Gastroesophageal sphincter (tissue), 4 donors: ENCODE data around the gene TXNRD1. TPM values are rescaled to one million over a fixed set of nuclear protein-coding genes. Genes with fewer than 3 reads are reported as not detected.

ENCODE experiments used
- ATAC-seq: fragments of 150-250 bp; one replicate; pipeline ENCODE4 v1.9.1; 2016; ENCODE audit warnings: mild to moderate bottlenecking, moderate library complexity
- H3K27ac ChIP-seq, 4 donors: fragments of 200-600 bp; sonication (generic) in 3 of 4; 1 replicate in 3 of 4; 2 replicates in 1 of 4; pipeline ENCODE4 v1.5.1; 2016 to 2019
- H3K27me3 ChIP-seq: fragments of 200-600 bp; sonication (generic); one replicate; pipeline ENCODE4 v1.5.1; 2019
- H3K36me3 ChIP-seq, 2 donors: fragments of 200-600 bp; sonication (generic); one replicate each; pipeline ENCODE4 v1.5.1; 2019; ENCODE audit warnings: control low read depth in 1 of 2
- H3K4me1 ChIP-seq, 3 donors: fragments of 200-600 bp; sonication (generic); 1 replicate in 2 of 3; 2 replicates in 1 of 3; pipeline ENCODE4 v1.5.1; 2016 to 2019; ENCODE audit warnings: control low read depth in 2 of 3
- H3K4me3 ChIP-seq, 2 donors: fragments of 200-600 bp; sonication (generic); one replicate each; pipeline ENCODE4 v1.5.1; 2019; ENCODE audit warnings: mild to moderate bottlenecking in 1 of 2, moderate library complexity in 1 of 2
- H3K9me3 ChIP-seq, 3 donors: fragments of 200-600 bp; sonication (generic); one replicate each; pipeline ENCODE4 v1.5.1; 2017 to 2019; ENCODE audit warnings: control low read depth in 2 of 3
- EP300 ChIP-seq: sonication (generic); formaldehyde crosslinking; IDR thresholded peaks from one replicate; pipeline ENCODE4 v1.6.1; 2017; ENCODE audit warnings: antibody characterized with exemption, mild to moderate bottlenecking
- POLR2A ChIP-seq, 2 donors: fragments of 450-650 bp; IDR thresholded peaks; one replicate each; pipeline ENCODE4 v1.6.1; 2017; ENCODE audit warnings: antibody characterized with exemption in 2 of 2, mild to moderate bottlenecking in 2 of 2, moderate library complexity in 1 of 2
- POLR2AphosphoS5 ChIP-seq: sonication (generic); formaldehyde crosslinking; IDR thresholded peaks from one replicate; pipeline ENCODE4 v1.6.1; 2017; ENCODE audit warnings: antibody characterized with exemption
- WGBS, 2 donors: methylation state at CpG; one replicate each; pipeline ENCODE4 v1.1.5; 2018; ENCODE audit warnings: low coverage in 1 of 2; 5-methylcytosine and 5-hydroxymethylcytosine counted together
- total RNA-seq, 4 donors: library from RNA; depleted of rRNA; stranded (reverse); fragments of >200 nt; gene quantifications; one replicate each; pipeline ENCODE4 v1.1.0, GENCODE V29; 2016
- TF ChIP-seq, protein P1 (sequence below), 4 experiments: fragments of 200-600 bp in 2 of 4; fragments of 450-650 bp in 2 of 4; sonication (generic) in 1 of 4; IDR thresholded peaks; one replicate each; pipeline ENCODE4 v1.5.1; 2017 to 2019; ENCODE audit warnings: antibody characterized with exemption in 4 of 4, mild to moderate bottlenecking in 2 of 4, moderate library complexity in 2 of 4

Gene TXNRD1
- total RNA-seq, 4 donors from 2014 or later = 230 to 458 (median 305) TPM

DNA sequence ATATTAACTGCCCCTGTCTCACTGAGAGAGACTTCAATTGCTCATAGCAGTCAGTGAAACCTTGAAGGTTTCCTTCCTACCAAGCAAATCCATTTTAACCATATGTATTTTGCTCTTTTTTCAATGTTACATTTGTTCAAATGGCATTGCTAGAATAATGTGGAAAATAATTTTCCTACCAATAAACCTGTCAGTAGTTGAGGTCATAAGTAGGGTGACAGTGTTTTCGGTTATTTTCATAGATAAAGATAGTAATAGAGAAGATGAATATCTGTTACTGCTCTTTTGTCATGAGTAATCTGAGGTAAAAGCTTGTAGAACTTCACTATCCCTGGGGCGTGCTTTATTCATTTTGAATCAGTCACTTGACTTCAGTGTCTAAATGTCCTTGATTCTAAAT, 120.5 kb downstream of the TXNRD1 start:
- Histone ChIP-seq H3K4me3 (no peak overlapping the region), H3K4me1 (peaks cover 7 to 26% (median 16%) of the 10 kb centered on the region in 3 donors), H3K27ac (no peak overlapping the region), H3K27me3 (no peaks in the 10 kb centered on the region), H3K9me3 (no peaks in the 10 kb centered on the region), H3K36me3 (peaks cover 11 to 95% of the 10 kb centered on the region in 2 donors)
- no peak for ATAC-seq
- TF ChIP-seq POLR2AphosphoS5 (no peak), POLR2A (IDR thresholded peaks at IDR 0.05) (no peak), EP300 (no peak)
- TF ChIP-seq, protein P1, sequence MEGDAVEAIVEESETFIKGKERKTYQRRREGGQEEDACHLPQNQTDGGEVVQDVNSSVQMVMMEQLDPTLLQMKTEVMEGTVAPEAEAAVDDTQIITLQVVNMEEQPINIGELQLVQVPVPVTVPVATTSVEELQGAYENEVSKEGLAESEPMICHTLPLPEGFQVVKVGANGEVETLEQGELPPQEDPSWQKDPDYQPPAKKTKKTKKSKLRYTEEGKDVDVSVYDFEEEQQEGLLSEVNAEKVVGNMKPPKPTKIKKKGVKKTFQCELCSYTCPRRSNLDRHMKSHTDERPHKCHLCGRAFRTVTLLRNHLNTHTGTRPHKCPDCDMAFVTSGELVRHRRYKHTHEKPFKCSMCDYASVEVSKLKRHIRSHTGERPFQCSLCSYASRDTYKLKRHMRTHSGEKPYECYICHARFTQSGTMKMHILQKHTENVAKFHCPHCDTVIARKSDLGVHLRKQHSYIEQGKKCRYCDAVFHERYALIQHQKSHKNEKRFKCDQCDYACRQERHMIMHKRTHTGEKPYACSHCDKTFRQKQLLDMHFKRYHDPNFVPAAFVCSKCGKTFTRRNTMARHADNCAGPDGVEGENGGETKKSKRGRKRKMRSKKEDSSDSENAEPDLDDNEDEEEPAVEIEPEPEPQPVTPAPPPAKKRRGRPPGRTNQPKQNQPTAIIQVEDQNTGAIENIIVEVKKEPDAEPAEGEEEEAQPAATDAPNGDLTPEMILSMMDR (IDR thresholded peaks at IDR 0.05) = no peak
- 82% methylated on average over 2 of the region's 2 CpGs for WGBS, 2 donors

DNA sequence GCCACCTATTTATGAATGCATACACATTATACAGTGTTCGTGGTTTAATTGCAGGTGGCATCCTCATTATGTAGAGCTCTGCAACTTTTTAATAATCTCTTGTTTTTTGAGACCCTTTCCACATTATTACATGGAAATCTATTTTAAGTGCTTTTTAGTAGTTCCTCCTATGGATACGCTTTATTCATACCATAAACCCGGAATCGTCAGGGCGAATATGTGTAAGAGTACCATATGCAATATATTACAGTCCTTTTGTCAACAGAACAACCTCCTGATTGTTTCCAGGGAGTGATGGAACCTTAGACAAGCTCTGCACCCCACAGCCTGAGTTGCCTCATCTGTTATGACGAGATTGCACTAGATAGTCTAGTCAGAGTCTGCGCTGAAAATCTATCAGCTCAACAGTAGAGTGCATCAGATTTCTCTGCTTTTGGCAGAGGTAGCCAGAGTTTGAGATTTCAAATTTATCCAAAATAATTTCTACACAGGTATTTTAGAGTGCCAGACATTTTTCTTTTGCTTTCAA, 121.5 kb downstream of the TXNRD1 start:
- no peak for ATAC-seq
- H3K36me3 ChIP-seq = peaks cover 11 to 95% of the 10 kb centered on the region in 2 donors

DNA sequence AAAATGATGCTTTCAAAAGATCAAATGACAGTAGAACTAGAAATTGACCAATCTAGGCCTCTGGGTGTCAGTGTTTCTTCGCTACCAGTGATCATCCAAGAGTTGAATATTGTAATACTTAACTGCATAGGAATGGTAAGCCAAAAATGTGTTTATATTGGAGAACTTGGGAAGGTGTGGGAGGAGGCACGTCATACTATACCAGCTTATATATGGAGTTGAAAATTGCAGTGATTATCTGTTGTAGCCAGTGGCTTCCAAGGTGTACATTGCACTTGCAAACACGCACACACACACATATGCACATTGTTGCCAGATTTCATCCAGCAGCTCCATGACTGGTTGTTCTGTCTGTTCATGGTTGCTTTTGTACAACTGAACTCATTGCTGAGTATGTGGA, 124.1 kb downstream of the TXNRD1 start:
- Histone ChIP-seq H3K36me3 (peaks cover 11 to 99% of the 10 kb centered on the region in 2 donors), H3K27me3 (no peaks in the 10 kb centered on the region), H3K9me3 (no peaks in the 10 kb centered on the region), H3K4me3 (no peak overlapping the region), H3K4me1 (peaks cover 7 to 44% (median 17%) of the 10 kb centered on the region in 3 donors), H3K27ac (peak overlapping the region in 3 of 4 donors; percentile 33 to 66 (median 41))
- WGBS, 2 donors = 27 to 70% methylated on average over 2 to 3 of the region's 3 CpGs
- TF ChIP-seq POLR2A (IDR thresholded peaks at IDR 0.05) = no peak
- no peak for TF ChIP-seq POLR2AphosphoS5
- no peak for ATAC-seq

More for the DNA sequence above, 121.5 kb downstream of the TXNRD1 start:
- Histone ChIP-seq H3K4me1 (peaks cover 7 to 34% (median 17%) of the 10 kb centered on the region in 3 donors), H3K9me3 (no peaks in the 10 kb centered on the region), H3K27ac (no peak overlapping the region), H3K27me3 (no peaks in the 10 kb centered on the region), H3K4me3 (no peak overlapping the region)
- TF ChIP-seq EP300 (no peak), POLR2AphosphoS5 (no peak), POLR2A (IDR thresholded peaks at IDR 0.05) (no peak)
- TF ChIP-seq, protein P1 (IDR thresholded peaks at IDR 0.05) = no peak
- WGBS, 2 donors = 79 to 98% methylated on average over 5 to 7 of the region's 7 CpGs

DNA sequence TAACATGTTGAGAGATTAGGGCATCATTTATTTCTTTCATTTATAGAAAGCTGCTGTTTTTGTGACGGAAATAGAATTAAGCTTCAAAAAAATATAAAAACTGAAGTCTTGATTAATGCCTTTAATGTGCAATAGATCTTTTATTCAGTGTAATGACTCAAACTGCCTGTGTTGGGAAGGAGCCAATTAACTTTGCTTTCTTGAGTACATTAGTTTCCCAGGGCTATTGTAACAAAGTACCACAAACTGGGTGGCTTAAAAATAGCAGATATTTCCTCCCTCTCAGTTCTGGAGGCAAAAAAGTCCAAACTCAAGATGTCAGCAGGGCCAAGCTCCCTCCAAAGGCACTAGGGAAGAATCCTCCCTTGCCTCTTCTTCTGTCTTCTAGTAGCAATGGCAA, 124.6 kb downstream of the TXNRD1 start:
- Histone ChIP-seq H3K36me3 (peaks cover 11 to 98% of the 10 kb centered on the region in 2 donors), H3K4me3 (no peak overlapping the region), H3K4me1 (peaks cover 7 to 49% (median 17%) of the 10 kb centered on the region in 3 donors), H3K27me3 (no peaks in the 10 kb centered on the region), H3K27ac (peak overlapping the region; percentile 33 to 66 (median 40)), H3K9me3 (no peaks in the 10 kb centered on the region)
- ATAC-seq = no peak
- 8 to 10% methylated on average over 1 of the region's 1 CpG for WGBS, 2 donors
- TF ChIP-seq, protein P1 (IDR thresholded peaks at IDR 0.05) = no peak
- peak; percentile 21 for TF ChIP-seq POLR2AphosphoS5
- TF ChIP-seq EP300 = no peak

DNA sequence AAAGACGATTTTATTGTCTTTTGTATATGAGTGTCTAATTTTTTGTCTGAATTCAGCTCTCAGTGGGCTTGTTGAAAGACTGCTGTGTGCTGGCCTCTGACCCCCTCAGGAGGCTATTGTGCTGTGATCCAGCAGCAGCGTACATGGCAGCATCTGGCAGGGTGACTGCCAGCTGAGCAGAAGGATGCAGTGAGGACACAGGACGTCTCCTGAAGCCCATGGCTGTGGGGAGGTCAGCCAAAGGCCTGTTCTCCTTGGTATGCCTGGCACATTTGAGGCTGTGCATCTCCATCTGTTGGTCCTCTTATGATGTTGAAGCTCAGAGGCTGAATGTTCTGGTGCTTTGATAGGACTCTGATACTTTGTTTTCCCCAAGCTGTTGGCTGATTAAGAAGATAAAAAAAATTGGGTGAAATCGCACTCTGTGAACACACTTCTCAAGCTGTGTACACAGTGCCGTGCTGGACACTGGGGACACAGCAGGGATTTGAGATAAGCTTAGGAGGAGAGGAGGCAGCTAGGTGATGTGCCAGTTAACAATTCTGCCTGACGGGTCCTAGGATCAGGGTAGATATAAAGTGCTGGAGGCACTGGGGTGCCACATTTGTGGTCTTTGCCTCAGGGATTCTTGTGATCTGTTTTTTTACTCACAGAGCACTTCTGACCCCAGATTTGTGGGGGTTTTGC, 125.5 kb downstream of the TXNRD1 start:
- Histone ChIP-seq H3K4me1 (peaks cover 7 to 53% (median 17%) of the 10 kb centered on the region in 3 donors), H3K9me3 (no peaks in the 10 kb centered on the region), H3K27me3 (no peaks in the 10 kb centered on the region), H3K27ac (peak overlapping the region in 3 of 4 donors; percentile 33 to 66 (median 41)), H3K4me3 (no peak overlapping the region), H3K36me3 (peaks cover 11 to 98% of the 10 kb centered on the region in 2 donors)
- 44 to 68% methylated on average over 3 to 5 of the region's 6 CpGs for WGBS, 2 donors
- ATAC-seq = no peak
- TF ChIP-seq POLR2AphosphoS5 (peak; percentile 47), EP300 (no peak), POLR2A (IDR thresholded peaks at IDR 0.05) (no peak)
- TF ChIP-seq, protein P1 (IDR thresholded peaks at IDR 0.05) = no peak
